ENCODE results near the gene SEC22C. TPM values are rescaled to one million over a fixed set of nuclear protein-coding genes. Genes with fewer than 3 reads are reported as not detected.

Gene SEC22C
- total RNA-seq, 6 experiments from 2014 or later, result 11.3 to 23.6 (median 13.8) TPM

DNA sequence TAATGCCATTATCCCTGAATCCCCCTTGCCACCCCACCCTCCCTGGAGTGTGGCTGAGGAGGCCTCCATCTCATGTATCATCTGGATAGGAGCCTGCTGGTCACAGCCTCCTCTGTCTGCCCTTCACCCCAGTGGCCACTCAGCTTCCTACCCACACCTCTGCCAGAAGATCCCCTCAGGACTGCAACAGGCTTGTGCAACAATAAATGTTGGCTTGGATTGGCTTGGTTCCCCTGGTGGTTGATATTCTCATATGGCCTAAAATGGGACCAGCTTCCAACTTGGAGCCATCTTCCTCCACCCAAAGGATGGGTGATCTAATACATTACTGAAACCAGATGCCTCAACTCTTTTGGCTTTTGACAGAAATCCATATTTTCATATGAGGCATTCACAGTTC, 44.4 kb downstream of the SEC22C start:
- intact Hi-C loops (cut with DNase I), result loop anchor here in 1 of 2 donors (10.0 kb wide), 1 partner anchor 313 kb away; no protein-coding TSS in a partner anchor
- no peaks in the 10 kb centered on the region for H3K4me1 ChIP-seq
- H3K27me3 ChIP-seq, result no peaks in the 10 kb centered on the region
- ATAC-seq, result no peak
- no peak for DNase-seq
- no peak for TF ChIP-seq POLR2A (IDR thresholded peaks at IDR 0.05)
- TF ChIP-seq, protein P1, sequence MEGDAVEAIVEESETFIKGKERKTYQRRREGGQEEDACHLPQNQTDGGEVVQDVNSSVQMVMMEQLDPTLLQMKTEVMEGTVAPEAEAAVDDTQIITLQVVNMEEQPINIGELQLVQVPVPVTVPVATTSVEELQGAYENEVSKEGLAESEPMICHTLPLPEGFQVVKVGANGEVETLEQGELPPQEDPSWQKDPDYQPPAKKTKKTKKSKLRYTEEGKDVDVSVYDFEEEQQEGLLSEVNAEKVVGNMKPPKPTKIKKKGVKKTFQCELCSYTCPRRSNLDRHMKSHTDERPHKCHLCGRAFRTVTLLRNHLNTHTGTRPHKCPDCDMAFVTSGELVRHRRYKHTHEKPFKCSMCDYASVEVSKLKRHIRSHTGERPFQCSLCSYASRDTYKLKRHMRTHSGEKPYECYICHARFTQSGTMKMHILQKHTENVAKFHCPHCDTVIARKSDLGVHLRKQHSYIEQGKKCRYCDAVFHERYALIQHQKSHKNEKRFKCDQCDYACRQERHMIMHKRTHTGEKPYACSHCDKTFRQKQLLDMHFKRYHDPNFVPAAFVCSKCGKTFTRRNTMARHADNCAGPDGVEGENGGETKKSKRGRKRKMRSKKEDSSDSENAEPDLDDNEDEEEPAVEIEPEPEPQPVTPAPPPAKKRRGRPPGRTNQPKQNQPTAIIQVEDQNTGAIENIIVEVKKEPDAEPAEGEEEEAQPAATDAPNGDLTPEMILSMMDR (IDR thresholded peaks at IDR 0.05), result no peak
- H3K9me3 ChIP-seq, result no peaks in the 10 kb centered on the region
- H3K27ac ChIP-seq, result no peak overlapping the region
- H3K36me3 ChIP-seq, result no peaks in the 10 kb centered on the region
- H3K4me3 ChIP-seq, result no peak overlapping the region

DNA sequence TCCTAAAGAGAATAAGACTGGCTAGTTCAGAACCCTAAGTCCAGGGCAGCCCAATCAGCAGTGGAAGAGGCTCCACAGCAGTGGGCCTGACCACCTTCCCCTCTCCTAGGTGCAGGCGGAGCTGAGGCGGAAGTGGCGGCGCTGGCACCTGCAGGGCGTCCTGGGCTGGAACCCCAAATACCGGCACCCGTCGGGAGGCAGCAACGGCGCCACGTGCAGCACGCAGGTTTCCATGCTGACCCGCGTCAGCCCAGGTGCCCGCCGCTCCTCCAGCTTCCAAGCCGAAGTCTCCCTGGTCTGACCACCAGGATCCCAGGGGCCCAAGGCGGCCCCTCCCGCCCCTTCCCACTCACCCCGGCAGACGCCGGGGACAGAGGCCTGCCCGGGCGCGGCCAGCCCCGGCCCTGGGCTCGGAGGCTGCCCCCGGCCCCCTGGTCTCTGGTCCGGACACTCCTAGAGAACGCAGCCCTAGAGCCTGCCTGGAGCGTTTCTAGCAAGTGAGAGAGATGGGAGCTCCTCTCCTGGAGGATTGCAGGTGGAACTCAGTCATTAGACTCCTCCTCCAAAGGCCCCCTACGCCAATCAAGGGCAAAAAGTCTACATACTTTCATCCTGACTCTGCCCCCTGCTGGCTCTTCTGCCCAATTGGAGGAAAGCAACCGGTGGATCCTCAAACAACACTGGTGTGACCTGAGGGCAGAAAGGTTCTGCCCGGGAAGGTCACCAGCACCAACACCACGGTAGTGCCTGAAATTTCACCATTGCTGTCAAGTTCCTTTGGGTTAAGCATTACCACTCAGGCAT, 45.6 kb downstream of the SEC22C start:
- 44% methylated on average over 3 of the region's 35 CpGs for WGBS (ENCODE audit: insufficient coverage, low coverage, low lambda C conversion rate, missing lambda C conversion rate)
- intact Hi-C loops (cut with DNase I), result loop anchor here in 1 of 2 donors (10.0 kb wide), 1 partner anchor 311 kb away; no protein-coding TSS in a partner anchor
- Histone ChIP-seq H3K27me3 (no peaks in the 10 kb centered on the region), H3K4me1 (no peaks in the 10 kb centered on the region), H3K9me3 (no peaks in the 10 kb centered on the region), H3K27ac (no peak overlapping the region), H3K36me3 (no peaks in the 10 kb centered on the region), H3K4me3 (no peak overlapping the region)
- ATAC-seq (peak; percentile 16 to 82 (median 51)), DNase-seq (no peak)
- TF ChIP-seq POLR2A (IDR thresholded peaks at IDR 0.05), result no peak
- TF ChIP-seq, protein P1 (IDR thresholded peaks at IDR 0.05), result peak; percentile 28 to 53 (median 32)

DNA sequence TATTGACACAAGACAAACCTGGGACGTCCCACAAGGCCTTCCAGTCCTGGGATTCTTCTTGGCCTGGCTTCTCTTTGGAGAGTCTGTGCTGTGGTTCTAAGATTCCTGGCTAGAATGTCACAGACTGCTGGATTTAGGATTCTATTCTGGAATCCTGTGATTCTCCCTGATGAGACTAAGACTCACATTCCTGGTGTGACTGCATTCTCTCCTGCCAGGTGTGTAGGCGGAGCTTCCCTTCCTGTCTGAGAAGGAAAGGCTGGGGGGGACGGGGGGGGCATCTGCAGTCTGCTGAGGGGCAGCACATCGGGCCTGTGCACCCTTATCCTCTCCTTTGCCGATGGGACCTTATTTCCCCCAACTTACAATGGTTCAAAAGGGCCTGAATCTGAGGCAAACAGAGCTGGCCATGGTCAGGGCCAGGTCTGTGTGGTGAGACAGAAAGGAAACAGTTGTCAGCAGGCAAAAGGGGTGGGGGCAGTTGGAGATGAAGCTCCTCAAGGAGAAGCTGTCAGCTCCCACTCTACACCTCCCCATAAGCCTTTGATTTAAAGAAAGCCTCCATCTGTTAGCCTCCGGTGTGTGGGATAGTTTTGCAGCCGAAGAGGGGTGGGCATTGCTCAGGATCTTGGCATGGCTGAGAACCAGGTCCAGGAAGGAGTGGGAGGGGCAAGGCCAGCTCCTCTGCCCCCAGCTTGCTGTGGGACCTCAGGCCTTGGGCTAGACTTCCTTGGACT, 48.4 kb downstream of the SEC22C start:
- no peaks in the 10 kb centered on the region for H3K27me3 ChIP-seq
- H3K27ac ChIP-seq, result no peak overlapping the region
- H3K9me3 ChIP-seq, result no peaks in the 10 kb centered on the region
- TF ChIP-seq, protein P1 (IDR thresholded peaks at IDR 0.05), result no peak
- TF ChIP-seq POLR2A (IDR thresholded peaks at IDR 0.05), result no peak
- DNase-seq (no peak), ATAC-seq (no peak)
- no peak overlapping the region for H3K4me3 ChIP-seq
- intact Hi-C loops (cut with DNase I), result loop anchor here in 1 of 2 donors (10.0 kb wide), 1 partner anchor 309 kb away; no protein-coding TSS in a partner anchor
- 60% methylated on average over 5 of the region's 7 CpGs for WGBS (ENCODE audit: insufficient coverage, low coverage, low lambda C conversion rate, missing lambda C conversion rate)
- no peaks in the 10 kb centered on the region for H3K36me3 ChIP-seq
- no peaks in the 10 kb centered on the region for H3K4me1 ChIP-seq

DNA sequence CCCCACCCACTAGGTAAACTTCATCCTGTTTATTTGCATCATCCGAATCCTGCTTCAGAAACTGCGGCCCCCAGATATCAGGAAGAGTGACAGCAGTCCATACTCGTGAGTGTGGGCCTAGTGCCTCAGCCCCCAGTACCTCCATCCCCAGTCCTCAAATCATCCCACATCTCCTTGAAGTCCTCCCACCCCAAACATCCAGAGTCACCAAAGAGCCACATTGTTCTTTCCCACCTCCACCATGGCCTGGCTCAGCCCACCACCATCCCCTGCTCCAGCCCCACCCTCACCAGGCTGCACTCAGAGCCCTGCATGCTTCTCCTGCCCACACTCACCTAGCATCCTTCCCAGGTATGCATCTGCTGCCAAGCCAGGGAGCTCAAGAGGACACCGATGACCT, 49.5 kb downstream of the SEC22C start:
- intact Hi-C loops (cut with DNase I), result loop anchor here in 1 of 2 donors (10.0 kb wide), 1 partner anchor 307 kb away; no protein-coding TSS in a partner anchor
- H3K4me1 ChIP-seq, result no peaks in the 10 kb centered on the region
- no peak overlapping the region for H3K27ac ChIP-seq
- H3K9me3 ChIP-seq, result no peaks in the 10 kb centered on the region
- no peak for ATAC-seq
- no peaks in the 10 kb centered on the region for H3K27me3 ChIP-seq
- 50% methylated on average over 1 of the region's 4 CpGs for WGBS (ENCODE audit: insufficient coverage, low coverage, low lambda C conversion rate, missing lambda C conversion rate)
- TF ChIP-seq, protein P1 (IDR thresholded peaks at IDR 0.05), result no peak
- no peak for TF ChIP-seq POLR2A (IDR thresholded peaks at IDR 0.05)
- no peak overlapping the region for H3K4me3 ChIP-seq
- no peaks in the 10 kb centered on the region for H3K36me3 ChIP-seq
- peak in 1 of 3 donors; percentile 42 for DNase-seq
